Right lobe of liver (tissue), 4 donors: Measurements from ENCODE around the gene SIPA1.

Experiments used
- CTCF ChIP-seq, 4 donors: fragments of 200-600 bp in 3 of 4; fragments of 450-650 bp in 1 of 4; IDR thresholded peaks; one replicate each; pipeline versions ENCODE4 v1.5.1 to v1.8.0; 2016 to 2022; ENCODE audit warnings: antibody characterized with exemption in 4 of 4, mild to moderate bottlenecking in 2 of 4
- POLR2A ChIP-seq: fragments of 450-650 bp; IDR thresholded peaks from one replicate; pipeline ENCODE4 v1.6.1; 2017; ENCODE audit warnings: antibody characterized with exemption, mild to moderate bottlenecking
- donor health status: DM: no; HTN: no; CAD: no.
- donor health status: DM: no; HTN: no; CAD: no.
- donor health status: DM: no; HTN: yes; CAD: no.

- TF ChIP-seq POLR2A, result no peak
- no peak for TF ChIP-seq CTCF (IDR thresholded peaks at IDR 0.05)
Measured at GRCh38 chr11:65622011-65622410, 15.9 kb upstream of the SIPA1 start.
